GM13977 (cell line): ENCODE results near the gene TSPAN9.

Experiments used
- DNase-seq: peaks from one replicate; pipeline ENCODE4 v3.0.0; 2012; ENCODE audit warnings: low spot score
- CTCF ChIP-seq: IDR thresholded peaks from 2 replicates; pipeline ENCODE4 v1.5.1; 2012; ENCODE audit warnings: mild to moderate bottlenecking, control low read depth; ENCODE audit not compliant: insufficient read depth; ENCODE audit errors: extremely low read depth, missing control alignments
- in situ Hi-C: fragments of 300-500 bp; cut with MboI; formaldehyde crosslinking; loops from one replicate; pipeline ENCODE4 v1.12.0; 2022; ENCODE audit warnings: low sequenced_read_pairs, low pct_unique_long_range_greater_than_20kb, mixed read lengths, inconsistent platforms; ENCODE audit not compliant: unreplicated experiment

Gene TSPAN9

GRCh38 chr12:3172124-3173007 lies 95.2 kb downstream of the TSPAN9 start:
- DNase-seq = no peak
- no peak for TF ChIP-seq CTCF
- in situ Hi-C loops = no loop called here

- no peak for TF ChIP-seq CTCF
- in situ Hi-C loops = no loop called here
- no peak for DNase-seq
Observed at GRCh38 chr12:3173008-3173553, 95.9 kb downstream of the TSPAN9 start.

- in situ Hi-C loops = no loop called here
- no peak for DNase-seq
- TF ChIP-seq CTCF = no peak
Observed at GRCh38 chr12:3173912-3174311, 96.7 kb downstream of the TSPAN9 start.

- no peak for TF ChIP-seq CTCF
- no peak for DNase-seq
- in situ Hi-C loops = no loop called here
Observed at GRCh38 chr12:3175238-3175637, 98.1 kb downstream of the TSPAN9 start.

GRCh38 chr12:3176754-3177153 lies 99.6 kb downstream of the TSPAN9 start:
- no peak for TF ChIP-seq CTCF
- in situ Hi-C loops = no loop called here
- no peak for DNase-seq

DNA sequence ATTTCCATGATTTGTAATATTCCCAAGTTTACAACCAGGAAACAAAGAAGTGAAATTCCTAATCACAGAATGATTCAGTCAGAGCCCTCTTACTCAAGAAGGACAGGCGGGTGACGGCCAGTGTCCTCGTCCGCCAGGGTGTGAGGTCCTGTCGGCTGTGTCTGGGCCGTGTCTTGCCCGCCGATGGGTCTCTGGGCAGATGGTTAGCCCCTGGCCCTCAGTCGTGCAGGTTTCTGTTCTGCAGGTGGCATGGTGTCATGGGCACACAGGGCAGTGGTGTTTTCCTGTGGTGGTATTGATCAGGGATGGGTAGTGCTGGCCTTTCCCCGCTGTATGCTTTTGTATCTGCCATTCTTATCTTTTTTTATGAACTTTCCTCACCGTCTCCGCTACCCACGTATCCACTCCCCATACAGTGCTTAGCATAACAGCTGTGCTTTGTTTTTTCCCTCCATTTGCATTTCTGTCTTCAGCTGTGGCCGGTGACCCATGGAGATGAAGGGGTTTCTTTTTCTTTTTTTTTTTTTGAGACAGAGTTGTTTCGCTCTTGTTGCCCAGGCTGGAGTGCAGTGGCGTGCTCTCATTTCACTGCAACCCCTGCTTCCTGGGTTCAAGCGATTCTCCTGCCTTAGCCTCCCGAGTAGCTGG lies 100.7 kb downstream of the TSPAN9 start:
- TF ChIP-seq CTCF = no peak
- in situ Hi-C loops = no loop called here
- DNase-seq = no peak
